ENCODE results near the gene MEGF8. TPM values are rescaled to one million over a fixed set of nuclear protein-coding genes. Genes with fewer than 3 reads are reported as not detected.

The MEGF8 gene
- total RNA-seq, 1 donor from 2014 or later = 27.5 TPM

DNA sequence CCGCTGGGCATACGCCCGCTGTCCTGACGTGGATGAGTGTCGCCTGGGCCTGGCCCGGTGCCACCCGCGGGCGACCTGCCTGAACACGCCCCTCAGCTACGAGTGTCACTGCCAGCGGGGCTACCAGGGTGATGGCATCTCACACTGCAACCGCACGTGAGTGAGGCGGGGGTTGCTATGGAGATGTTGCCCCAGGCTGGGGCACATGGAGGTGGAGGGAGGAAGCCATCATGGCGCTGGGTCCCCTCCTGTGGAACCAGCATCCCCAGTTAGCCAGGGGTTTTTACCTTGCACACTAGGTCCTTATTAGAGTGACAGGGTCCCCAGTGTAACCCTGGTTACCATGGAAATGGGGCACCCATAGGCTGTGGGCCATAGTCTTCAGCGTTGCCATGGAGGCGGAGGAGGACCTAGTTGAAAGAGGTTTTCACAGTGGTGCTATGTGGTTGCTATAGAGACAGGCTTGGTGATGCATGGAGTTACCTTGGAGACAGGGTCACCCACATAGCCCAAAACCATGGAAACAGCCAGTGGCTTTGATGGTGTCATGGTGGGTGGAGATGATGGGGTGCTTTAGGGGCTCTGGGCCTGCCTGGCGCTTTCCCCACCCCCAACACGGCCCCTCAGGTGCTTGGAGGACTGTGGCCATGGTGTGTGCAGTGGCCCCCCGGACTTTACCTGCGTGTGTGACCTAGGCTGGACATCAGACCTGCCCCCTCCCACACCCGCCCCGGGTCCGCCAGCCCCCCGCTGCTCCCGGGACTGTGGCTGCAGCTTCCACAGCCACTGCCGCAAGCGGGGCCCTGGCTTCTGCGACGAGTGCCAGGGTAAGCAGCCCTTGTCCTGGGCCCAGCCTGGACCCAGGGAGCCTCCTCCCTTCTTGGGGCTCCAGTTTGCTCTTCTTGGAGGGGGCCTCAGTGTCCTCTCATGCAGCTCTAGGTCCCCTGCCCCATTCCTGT lies 27.1 kb downstream of the MEGF8 start:
- DNase-seq (ENCODE audit: low read depth, low spot score) = no peak

DNA sequence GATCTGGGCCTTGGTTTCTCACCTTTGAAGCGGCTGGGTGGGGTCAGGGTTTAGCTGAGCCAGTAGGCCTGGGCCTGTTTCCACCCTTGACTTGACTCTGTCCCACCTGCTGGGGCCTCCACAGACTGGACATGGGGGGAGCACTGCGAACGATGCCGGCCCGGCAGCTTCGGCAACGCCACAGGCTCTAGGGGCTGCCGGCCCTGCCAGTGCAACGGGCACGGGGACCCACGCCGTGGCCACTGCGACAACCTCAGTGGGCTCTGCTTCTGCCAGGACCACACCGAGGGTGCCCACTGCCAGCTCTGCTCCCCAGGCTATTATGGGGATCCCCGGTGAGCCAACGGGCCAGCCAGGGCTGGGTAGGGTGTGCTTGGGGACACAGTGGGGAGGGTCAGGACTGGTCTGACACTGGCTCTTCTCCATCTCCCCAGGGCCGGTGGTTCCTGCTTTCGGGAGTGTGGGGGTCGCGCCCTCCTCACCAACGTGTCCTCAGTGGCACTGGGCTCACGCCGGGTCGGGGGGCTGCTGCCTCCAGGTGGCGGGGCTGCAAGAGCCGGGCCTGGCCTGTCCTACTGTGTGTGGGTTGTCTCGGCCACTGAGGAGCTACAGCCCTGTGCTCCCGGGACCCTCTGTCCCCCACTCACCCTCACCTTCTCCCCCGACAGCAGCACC lies 28.0 kb downstream of the MEGF8 start:
- DNase-seq (ENCODE audit: low read depth, low spot score) = no peak

DNA sequence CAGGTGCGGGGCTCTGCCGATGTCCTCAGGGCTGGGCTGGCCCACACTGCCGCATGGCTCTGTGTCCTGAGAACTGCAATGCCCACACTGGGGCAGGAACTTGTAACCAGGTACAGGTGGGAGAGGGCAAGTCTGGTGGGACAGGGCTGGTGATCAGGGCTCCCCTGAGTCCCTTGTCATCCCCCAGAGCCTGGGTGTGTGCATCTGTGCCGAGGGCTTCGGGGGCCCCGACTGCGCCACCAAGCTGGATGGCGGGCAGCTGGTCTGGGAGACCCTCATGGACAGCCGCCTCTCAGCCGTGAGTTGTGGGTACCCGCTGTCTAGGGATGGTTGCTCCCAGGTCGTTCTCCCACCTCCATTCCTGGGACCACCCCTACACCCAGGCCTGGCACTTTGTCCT lies 30.5 kb downstream of the MEGF8 start:
- DNase-seq (ENCODE audit: low read depth, low spot score) = no peak

DNA sequence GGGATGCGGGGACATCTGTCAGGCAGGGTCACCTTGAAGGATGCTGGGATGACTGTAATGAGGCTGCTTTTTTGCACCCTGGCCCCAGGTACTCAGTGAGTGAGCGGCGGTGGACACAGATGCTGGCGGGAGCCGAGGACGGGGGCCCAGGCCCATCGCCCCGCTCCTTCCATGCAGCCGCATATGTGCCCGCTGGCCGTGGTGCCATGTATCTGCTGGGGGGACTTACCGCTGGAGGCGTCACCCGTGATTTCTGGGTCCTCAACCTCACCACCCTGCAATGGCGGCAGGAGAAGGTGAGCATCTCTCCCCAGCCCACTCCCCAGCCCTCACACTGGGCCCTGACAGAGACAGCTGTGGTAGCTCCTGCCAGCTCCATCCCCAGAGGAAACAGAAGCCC lies 31.3 kb downstream of the MEGF8 start:
- no peak for DNase-seq (ENCODE audit: low read depth, low spot score)

DNA sequence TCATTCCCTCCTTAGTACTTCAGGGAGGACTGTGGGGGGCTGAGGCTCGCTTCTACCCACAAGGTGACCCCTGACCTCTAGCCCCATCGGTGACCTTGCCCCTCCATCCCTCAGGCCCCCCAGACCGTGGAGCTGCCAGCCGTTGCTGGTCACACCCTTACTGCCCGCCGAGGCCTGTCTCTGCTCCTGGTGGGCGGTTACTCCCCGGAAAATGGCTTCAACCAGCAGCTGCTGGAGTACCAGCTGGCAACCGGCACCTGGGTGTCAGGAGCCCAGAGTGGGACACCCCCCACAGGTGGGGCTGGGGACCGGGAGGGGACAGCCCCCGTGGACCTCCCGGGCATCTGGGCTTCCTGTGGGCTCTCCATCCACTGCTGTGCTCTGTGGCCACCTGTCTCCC lies 31.9 kb downstream of the MEGF8 start:
- no peak for DNase-seq (ENCODE audit: low read depth, low spot score)

DNA sequence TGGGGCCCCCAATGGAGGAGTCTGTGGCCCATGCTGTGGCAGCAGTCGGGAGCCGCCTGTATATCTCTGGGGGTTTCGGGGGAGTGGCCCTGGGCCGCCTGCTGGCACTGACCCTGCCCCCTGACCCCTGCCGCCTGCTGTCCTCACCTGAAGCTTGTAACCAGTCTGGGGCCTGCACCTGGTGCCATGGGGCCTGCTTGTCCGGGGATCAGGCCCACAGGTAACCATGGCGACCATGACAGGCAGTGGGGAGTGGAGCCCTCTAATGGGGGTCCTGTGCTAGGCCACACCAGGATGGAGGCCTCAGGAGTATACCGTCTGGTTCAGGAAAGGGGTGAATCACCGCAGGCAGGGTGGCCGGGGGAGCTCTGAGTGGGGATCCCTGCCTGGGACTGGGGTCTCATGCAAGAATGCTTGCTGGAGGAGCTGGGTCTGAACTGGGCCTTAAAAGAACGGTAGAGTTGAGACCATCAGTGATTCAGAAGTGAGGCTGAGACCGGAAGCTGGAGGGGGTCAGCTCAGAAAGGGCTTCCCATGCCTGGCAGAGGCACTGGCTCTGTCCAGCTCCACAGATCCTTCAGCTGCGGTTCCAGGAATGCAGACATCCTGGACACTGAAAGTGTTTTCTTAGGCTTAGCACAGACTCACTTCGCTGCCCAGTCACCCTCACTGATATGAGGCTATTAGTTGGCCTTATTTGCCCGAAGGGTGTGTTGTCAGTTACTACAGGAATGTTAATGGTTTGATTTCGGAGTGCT lies 35.5 kb downstream of the MEGF8 start:
- DNase-seq (ENCODE audit: low read depth, low spot score) = no peak

DNA sequence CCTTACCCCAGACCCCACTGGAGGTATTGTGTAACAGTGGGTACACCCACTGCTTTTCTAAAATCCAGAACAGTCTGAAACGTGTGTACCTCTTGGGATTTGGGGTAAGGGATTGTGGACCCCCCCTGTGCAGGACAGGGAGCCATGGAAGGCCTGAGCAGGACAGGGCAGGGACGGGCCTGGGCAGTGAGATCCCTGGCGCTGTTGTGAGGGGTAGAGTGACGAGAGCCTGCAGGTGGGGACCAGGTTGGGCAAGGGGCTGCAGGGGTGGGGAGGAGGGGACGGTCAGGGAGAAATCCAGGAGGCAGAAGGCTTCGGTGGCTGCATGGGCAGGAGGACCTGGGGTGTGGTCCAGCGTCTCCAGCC lies 36.1 kb downstream of the MEGF8 start:
- DNase-seq (ENCODE audit: low read depth, low spot score) = no peak

DNA sequence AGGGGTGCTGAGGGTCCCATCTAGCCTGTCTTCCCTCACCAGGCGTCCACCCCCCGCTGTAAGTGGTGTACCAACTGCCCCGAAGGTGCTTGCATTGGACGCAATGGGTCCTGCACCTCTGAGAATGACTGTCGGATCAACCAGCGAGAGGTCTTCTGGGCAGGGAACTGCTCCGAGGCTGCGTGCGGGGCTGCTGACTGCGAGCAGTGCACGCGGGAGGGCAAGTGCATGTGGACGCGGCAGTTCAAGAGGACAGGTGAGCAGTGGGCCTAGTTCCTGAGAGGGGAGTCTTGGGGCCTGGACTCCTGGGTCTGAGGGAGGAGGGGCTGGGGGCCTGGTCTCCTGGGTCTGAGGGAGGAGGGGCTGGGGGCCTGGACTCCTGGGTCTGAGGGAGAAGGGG lies 36.9 kb downstream of the MEGF8 start:
- no peak for DNase-seq (ENCODE audit: low read depth, low spot score)

DNA sequence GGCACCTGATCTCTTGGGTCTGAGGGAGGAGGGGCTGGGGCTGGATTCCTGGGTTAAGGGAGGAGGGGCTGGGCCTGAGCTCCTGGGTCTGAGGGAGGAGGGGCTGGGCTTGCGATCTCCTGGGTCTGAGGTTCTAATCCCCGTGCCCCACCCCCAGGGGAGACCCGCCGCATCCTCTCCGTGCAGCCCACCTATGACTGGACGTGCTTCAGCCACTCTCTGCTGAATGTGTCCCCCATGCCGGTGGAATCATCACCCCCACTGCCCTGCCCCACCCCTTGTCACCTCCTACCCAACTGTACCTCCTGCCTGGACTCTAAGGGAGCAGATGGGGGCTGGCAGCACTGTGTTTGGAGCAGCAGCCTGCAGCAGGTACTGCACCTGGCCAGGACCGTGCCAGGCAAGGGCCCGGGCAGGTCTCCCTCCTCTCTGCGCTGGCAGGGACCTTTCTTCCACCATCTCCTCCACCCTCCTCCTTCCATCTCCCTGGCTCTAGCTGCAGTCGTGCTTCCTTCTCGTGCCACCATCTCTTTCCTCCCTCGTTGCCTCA lies 37.5 kb downstream of the MEGF8 start:
- DNase-seq (ENCODE audit: low read depth, low spot score) = no peak

DNA sequence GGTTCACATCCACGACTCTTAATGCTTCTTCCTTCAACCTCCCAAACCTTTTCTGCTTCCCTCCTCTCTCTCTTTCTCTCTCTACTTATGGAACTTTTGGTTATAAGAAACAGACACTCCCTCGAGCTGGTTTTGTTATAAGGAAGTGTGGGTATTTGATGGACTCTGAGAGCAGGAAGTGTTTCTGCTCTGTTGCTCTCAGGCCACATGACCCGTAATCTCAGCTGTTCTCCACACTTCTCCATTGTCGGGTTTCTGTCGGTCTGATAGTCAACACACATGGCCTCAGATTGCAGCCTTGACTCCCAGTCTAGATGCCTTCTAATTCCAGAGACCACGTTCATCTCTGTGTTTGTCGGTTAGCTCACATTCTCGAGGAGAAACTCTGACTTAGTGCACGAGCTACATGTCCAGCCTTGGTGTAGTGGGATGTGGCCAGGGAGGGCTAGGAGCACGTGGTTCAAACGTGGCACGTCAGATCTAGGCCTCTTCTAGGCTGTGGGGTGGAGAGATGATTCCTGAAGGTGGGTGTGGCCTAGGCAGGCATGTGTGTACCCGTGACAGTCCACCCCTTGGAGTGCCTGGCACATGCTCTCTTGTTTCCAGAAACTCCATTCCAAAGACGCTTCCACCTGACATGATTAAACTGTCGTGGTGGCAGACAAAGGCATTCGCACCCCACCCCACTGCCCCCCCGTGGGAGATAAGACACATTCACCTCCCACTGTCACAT lies 38.3 kb downstream of the MEGF8 start:
- DNase-seq (ENCODE audit: low read depth, low spot score) = no peak

DNA sequence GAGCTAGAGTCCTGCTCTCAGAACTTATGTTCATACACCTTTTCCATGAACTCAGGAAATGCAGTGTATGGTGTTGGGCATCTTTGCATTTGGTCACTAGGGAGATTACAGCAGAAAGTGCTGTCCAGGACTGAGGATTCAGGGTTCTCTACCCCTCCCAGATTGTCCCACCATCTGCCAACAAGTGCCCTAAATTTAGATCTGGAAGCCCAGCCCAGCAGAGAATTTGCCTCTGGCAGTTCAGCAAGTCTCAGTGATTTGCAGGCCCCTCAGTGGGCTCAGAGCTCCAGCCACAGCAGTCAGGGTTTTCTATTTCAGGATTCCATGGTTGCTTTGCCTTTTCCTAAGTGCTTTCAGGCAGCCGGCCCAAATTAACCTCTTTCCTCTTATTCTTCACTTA lies 41.2 kb downstream of the MEGF8 start:
- no peak for DNase-seq (ENCODE audit: low read depth, low spot score)

DNA sequence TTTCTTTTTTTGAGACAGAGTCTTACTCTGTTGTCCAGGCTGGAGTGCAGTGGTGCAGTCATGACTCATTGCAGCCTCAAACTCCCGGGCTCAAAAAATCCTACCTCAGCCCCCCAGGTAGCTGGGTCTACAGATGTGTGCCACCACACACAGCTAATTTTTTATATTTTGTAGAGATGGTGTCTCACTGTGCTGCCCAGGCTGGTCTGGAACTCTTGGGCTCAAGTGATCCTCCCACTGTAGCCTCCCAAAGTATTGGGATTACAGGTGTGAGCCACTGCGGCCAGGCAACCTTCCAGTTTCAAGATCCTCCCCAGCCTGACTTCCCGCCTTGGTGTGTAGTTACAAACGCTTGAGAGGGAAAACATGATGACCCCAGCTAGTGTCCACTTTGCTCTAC lies 42.5 kb downstream of the MEGF8 start:
- DNase-seq (ENCODE audit: low read depth, low spot score) = no peak

DNA sequence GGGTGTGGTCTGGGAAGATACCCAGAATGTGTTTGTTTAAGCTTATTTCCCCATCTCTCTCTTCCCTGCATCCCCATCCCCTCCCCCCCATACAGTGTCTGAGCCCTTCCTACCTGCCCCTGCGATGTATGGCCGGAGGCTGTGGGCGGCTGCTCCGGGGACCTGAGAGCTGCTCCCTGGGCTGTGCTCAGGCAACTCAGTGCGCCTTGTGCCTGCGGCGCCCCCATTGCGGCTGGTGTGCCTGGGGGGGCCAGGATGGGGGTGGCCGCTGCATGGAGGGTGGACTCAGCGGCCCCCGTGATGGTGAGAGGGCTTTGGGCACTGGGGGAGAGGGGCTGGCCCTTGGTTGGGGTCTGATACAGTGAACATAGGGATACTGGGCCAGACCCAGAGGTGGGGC lies 42.9 kb downstream of the MEGF8 start:
- no peak for DNase-seq (ENCODE audit: low read depth, low spot score)

DNA sequence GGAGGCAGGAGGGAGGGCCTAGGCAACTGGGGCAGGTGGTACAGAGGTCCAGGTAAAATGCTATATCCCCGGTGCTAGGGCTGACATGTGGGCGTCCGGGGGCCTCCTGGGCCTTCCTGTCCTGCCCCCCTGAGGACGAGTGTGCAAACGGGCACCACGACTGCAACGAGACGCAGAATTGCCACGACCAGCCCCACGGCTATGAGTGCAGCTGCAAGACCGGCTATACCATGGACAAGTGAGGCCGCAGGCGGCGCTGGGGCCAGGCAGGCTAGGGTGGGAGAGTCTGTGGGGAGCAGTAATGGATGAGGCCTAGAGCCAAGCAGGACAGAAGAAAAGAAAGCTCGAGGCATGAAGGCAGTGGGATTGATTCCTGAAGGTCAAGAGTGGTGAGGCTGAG lies 43.3 kb downstream of the MEGF8 start:
- no peak for DNase-seq (ENCODE audit: low read depth, low spot score)

DNA sequence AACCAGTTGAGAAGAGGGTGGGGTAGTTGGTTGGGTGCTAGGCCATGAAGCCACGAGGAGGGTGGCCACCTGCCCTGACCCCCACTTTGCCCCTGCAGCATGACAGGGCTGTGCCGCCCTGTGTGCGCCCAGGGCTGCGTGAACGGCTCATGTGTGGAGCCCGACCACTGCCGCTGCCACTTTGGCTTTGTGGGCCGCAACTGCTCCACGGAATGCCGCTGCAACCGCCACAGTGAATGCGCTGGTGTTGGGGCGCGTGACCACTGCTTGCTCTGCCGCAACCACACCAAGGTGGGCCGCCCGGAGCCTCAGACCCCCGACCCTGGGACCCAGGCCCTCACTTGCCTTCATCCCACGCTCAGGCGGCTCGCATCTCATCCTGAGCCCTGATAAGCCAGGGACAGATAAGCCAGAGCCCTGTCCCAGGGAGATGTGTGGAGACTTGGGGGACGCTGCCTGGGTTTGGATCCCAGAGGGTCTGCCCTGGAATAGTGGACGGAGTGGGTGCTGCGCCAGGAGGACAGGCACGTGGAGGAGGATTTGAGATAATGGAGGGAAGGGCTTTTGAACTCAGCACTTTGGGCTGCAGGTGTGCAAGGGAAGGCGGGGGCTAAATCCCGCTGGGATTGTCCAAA lies 44.1 kb downstream of the MEGF8 start:
- DNase-seq (ENCODE audit: low read depth, low spot score) = no peak

DNA sequence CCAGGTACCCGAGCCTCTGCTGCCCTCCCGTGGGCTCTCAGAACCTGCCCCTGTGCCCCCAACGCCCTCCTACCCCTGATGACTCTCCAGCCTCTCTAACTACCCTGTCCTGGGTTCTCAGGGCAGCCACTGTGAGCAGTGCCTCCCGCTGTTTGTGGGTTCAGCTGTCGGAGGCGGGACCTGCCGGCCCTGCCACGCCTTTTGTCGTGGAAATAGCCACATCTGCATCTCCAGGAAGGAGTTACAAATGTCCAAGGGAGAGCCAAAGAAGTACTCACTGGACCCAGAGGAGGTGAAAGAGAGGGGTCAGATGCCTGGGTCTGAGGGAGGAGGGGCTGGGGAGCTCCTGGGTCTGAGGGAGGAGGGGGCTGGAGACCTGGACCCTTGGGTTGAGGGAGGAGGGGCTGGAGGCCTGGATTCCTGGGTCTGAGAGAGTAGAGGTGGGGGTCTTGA lies 44.7 kb downstream of the MEGF8 start:
- no peak for DNase-seq (ENCODE audit: low read depth, low spot score)

DNA sequence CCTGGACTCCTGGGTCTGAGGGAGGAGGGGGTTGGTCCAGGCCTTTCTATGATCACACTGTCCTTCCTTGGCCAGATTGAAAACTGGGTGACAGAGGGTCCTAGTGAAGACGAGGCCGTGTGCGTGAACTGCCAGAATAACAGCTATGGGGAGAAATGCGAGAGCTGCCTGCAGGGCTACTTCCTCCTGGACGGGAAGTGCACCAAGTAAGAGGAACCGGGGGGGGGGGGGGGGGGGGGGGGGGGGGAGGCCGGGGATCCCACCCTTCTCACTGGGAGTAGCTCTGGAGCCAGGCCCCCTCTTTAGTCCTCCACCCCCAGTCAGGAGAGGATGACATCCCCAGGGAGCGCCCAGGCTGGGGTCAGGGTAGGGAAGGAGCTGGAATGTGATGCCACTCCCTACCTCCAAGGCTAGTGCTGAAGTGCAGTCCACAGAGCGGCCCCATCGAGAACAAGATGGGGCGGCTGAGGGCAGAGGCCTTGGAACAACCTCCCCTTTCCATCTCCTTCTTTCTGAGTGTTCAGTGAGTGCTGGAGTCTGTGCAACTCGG lies 45.3 kb downstream of the MEGF8 start:
- no peak for DNase-seq (ENCODE audit: low read depth, low spot score)

DNA sequence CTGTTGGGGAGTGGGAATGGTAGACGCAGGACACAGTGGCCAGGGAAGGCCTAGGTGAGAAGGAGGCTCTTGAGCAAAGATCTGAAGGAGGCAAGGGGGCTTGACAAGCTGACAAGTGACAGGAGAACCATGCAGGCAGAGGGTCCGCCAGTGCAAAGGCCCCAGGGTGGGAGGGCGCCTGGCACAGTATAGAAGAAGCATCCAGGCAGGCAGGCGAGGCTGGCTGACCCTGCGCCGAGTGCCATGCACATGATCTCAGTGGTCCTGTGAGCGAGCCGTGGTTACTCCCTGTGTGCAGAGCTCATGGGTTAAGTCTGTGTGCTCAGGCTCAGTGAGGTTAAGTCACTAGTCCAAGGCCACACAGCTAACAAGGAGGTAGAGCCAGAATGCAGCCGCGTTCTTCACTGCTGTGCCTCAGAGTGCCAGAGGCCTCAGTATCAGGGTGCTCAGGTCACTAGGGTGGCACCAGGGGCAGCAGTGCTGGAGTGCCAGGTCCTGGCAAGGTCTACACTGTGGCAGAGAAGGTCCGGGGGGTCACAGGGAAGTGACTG lies 49.5 kb downstream of the MEGF8 start:
- no peak for DNase-seq (ENCODE audit: low read depth, low spot score)

DNA sequence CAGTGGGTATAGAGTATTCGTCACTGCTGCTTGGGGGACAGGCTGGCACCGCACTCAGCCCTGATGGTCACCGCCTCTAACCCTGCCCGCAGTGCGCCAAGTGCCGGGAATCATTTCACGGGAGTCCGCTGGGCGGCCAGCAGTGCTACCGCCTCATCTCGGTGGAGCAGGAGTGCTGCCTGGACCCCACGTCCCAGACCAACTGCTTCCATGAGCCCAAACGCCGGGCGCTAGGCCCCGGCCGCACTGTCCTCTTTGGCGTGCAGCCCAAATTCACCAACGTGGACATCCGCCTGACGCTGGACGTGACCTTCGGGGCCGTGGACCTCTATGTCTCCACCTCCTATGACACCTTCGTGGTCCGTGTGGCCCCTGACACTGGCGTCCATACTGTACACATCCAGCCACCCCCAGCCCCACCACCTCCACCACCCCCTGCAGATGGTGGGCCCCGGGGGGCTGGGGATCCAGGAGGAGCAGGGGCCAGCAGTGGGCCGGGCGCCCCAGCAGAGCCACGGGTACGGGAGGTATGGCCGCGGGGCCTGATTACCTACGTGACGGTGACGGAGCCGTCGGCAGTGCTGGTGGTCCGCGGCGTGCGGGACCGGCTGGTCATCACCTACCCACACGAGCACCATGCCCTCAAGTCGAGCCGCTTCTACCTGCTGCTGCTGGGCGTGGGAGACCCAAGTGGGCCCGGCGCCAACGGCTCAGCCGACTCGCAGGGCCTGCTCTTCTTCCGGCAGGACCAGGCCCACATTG lies 50.2 kb downstream of the MEGF8 start:
- DNase-seq (ENCODE audit: low read depth, low spot score) = no peak

All from pulmonary artery endothelial cell (primary cell).